ENCODE measurements around the gene SDS.

The SDS gene

DNA sequence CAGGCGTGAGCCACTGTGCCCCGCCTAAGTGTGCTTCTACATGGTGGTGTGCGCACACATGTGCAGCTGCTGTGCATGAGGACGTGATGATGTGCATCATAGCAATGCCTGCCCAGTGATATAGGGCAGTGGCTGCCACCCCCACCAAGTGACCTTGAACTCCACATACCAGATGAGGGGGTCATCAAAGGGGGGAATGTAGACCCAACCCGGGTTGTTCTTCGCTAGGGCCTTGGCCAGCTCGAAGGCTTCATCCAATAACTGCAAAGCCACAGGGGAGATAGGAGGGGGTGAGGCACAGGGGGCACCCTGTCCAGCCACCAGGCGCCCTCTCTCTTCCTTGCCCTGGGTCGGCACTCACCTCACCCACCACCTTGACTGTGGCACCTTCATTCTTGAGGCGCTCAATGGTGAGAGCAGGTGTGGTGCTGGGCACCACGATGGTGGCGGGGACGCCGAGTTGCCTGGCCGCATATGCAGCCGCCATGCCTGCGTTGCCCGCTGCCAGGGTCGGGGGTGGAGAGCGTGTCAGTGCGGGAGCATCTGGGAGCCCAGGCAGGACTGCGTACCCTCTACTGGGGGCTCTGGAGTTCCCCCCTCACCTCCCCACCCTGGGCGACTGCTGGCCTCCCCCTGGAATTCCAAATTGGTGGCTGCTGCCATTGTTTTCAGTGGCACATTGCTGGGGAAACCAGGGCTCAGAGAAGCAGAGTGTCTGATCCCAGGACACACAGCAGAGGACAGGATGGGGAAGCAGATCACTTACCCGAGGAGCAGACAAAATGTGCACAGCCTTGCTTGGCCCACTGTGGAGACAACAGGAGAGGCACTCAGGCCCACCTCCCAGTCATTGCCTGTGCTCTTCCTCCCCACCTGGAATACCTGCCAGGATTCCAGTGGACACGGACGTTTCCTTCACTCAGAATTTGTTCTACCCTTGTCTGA, 5.1 kb downstream of the SDS start:
- DNase-seq = no peak

DNA sequence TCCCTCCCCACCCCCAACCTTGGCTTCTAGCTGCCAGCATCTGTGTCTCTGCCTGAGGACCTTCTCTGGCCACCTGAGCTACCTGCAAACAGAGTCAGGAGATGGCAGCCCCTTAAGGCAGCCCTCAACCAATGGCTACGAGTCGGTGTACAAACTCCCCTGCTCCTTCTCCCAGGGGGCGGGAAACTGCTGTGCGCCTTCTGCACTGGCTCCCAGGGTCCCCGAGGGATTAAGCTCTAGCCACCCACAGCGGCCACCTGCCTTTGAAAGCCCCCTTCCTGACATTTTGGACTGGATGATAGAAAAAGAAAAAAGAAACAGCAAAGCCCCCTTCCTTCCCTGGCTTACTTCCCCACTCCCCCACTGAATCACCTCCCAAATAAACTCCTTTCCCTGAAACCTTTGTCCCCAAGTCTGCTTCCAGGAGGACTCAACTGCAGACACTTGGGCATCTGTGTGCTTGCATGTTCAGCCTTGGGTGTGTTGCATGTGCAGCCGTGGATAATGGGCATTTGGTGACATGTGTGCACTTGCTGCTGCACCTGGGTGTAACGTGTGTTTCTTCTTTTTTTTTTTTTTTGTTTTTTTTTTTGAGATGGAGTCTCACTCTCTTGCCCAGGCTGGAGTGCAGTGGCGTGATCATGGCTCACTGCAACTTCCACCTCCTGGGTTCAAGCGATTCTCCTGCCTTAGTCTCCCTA, 6.0 kb downstream of the SDS start:
- DNase-seq = no peak

DNA sequence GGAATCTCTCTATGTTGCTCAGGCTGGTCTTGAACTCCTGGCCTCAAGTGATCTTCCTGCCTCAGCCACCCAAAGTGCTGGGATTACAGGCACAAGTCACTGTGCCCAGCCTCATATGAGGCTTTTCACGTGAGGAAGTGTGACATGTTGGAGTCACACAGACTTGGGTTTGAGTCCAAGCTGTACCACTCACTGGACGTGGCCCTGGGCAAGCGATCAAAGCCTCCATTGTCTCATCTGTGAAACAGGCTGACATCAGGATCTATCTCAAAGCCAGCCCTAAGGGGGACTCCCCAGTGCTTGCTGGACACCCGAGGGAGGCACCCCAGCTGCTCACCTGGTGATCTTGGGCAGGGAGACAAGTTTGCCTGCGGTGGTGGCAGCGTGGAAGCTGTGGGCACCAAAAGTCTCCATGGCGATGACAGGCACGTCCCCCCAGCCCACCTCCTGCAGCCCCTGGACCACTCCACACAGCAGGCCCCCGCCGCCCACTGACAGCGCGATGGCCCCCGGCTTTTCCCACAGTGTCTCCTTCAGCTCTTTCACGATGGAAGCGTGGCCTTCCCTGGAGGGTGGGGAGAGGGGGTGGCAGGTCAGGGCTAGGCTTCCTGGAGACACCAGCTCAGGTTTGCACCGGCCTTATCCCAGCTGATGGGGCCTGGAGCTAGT, 6.7 kb downstream of the SDS start:
- no peak for DNase-seq

DNA sequence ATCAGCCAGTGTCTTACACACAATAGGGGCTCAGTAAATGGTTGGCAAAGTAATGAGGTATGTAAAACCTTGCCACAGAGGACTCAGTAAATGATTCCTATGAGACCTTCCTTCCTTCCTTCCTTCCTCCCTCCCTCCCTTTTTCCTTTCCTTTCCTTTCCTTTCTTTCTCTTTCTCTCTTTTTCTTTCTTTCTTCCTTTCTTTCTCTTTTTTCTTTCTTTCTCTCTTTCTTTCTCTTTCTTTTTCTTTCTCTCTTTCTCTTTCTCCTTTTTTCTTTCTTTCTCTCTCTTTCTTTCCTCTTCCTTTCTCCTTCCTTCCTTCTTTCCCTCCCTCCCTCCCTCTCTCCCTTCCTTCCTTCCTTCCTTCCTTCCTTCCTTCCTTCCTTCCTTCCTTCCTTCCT, 7.5 kb downstream of the SDS start:
- DNase-seq = no peak

DNA sequence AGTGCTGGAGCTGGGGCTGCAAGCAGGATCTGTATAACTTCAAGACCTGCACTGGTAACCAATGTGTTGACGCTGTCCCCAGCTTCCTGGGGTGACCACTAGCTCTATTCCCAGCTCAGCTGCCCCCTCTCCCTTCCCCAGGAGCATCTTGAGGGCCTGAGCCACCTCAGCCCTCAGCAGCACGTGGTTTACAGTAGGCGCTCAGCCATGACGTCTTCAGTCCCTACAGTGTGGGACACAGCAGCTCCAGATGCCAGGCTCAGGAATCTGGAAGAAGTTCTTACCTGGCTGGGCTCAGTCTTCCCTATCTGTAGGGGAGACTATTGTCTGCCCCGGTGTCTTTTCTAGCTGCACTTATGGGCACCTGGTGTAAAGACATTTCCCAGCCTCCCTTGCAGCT, 8.6 kb downstream of the SDS start:
- DNase-seq = no peak

DNA sequence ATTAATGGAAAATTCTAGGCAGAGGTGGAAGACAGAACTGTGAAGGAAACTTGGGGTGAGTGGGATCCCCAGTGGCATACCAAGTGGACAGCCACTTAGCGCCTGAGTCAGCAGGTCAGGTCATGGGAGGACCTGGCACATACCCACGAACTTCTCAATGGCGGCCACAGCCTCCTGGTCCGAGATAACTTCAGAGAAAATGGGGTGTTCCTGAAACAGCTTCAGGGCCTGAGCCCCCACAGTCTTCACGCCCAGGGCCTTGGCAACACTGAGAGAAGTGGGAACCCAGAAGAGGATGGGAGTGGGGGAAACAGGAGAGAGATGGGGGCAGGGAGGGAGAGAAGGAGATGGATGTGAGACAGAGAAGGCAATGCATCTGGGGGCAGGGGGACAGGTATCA, 9.9 kb downstream of the SDS start:
- DNase-seq = no peak

DNA sequence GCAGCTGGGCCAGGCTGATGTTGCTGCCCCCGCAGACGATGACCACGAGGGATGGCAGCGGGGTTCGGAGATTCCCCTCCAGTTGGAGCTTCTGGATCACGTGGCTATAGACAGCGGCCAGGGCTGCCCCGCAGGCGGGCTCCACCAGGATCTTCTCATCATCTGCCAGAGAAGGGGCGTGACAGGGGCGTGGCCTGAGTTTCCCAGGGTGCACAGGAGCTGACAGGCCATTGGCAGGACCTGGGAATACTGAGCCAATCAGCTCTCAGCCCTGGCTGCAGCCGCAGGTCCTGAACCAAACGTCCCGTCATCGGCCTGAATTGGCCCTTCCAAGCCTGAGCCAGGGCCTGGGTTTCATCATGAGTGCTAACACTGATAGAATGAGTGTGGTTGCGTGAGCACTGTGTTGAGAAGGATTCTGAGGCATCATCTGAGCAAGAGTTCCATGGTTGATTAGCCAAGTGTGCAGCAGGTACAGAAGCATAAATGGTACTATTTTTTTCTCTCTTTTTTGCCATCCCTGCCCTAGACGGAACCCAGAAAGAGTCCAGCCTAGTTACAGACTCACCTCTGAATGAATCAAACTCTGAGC, 10.6 kb downstream of the SDS start:
- no peak for DNase-seq

DNA sequence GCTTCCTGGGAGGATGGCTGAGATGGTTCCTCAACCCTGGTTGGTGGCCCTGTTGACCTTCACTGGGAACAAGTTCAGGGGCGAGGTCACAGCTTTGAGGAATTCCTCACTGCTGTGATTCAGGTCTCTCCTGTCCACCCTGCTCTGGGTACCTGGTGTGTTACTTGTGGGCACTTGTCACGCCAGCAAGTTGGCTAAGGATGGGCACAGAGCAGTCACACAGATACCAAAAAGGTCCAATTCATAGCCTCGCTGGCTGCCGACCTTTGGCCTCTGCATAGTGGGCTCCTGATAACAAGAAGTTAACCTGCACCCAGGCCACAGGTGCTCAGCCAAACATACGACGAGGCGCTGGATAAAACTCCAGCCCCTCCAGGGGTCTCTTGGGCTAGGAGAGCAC, 11.2 kb downstream of the SDS start:
- no peak for DNase-seq

DNA sequence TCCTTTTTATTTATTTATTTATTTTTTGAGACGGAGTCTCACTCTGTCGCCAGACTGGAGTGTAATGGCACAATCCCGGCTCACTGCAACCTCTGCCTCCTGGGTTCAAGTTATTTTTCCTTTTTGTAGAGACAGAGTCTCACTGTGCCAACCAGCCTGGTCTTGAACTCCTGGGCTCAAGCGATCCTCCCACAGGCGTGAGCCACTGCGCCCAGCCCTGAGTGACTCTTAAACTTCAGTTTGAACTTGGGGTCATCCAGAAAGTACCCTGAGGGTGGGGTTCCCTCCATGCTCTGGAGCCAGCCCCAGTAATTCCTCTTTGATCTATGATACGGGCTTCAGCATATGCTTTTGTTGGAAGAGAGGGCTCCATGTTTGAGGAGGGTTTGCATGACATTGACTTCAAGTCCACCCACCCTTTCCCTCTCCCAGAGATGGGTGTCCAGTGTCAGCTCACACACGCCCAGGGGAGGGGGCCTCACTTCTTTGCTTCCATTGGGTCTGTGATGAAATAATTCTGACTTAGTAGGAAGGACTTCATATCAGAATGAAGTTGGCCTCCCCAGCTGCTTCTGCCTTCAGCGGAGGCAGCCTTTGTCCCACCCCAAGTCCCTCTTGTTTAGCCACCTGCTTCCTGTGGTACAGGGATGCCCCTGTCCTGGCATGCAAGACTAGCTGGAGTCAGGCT, 11.9 kb downstream of the SDS start:
- no peak for DNase-seq

DNA sequence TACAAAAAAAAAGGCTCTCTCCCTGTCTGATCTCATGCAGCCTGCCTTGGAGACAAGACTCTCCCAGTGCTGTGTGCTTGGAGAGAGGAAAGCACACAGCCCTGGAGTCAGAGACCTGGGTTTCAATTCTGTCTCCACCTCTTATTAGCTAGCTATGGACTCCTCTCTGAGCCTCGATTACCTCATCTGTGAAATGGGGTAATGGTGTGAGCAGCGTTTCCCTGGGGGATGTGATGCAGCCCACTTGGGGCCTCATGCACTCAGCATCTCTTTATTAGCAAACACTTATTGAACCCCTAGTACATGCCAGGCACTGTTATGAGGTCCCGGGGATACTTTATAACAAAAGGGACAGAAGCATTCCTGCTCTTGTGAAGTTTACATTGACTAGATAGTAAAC, 12.5 kb downstream of the SDS start:
- no peak for DNase-seq

DNA sequence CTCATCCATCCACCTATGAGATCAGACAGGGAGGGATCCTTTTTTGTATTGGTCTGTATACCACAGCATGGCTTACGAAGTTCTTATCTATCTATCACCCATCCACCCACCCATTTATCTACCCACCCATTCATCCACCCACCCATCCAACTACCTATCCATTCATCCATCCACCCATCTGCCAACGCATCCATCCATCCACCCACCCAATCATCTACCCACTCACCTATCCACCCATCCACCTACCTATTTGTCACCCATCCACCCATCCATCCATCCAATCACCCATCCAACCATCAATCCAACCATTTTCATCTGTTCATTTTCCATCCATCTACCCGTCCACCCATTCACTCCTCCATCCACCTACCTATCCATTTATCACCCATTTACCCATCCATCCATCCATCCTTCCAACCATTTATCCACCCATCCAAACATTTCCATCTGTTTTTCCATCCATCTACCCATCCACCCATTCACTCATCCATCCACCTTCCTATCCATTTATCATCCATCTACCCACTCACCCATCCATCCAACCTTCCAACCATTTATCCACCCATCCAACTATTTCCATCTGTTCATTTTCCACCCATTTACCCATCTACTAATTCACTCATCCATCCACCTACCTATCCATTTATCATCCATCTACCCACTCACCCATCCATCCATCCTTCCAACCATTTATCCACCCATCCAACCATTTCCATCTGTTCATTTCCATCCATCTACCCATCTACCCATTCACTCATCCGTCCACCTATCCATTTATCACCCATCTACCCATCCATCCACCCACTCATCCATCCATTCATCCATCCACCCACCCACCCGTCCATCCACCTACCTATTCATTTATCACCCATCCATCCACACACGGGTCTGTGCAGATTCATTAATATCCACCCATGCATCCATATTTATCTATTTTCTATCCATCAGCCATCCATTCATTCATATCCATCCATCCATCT, 13.3 kb downstream of the SDS start:
- no peak for DNase-seq

DNA sequence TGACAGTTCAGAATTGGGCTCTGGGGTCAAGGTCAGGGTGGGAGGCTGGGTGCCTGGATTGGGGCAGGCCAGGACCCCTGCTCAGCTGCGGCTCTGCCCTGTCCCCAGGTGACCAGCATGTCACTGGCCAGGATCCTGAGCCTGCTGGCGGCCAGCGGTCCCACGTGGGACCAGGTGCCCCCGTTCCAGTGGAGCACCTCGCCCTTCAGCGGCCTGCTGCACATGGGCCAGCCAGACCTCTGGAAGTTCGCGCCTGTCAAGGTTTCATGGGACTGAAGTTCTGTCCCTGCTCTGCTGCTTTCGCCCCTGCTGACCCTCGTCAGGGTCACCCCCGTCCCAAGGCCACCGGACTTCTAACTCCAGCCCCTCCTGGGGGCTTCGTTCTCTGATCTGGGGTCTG, 15.3 kb downstream of the SDS start:
- no peak for DNase-seq

DNA sequence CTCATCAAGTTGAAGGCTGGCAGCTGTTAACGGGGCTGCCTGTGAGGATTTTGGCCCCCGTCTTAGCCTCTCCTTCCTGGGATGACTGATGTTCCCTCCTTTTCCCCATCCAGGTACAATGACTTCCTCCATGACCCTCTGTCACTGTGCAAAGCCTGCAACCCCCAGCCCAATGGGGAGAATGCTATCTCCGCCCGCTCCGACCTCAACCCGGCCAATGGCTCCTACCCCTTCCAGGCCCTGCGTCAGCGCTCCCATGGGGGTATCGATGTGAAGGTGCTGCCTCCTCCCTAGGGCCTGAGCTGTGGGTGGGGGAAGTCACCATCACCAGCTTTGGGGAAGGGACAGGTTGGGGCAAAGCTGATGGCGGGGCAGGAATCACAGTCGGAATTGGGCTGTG, 16.1 kb downstream of the SDS start:
- DNase-seq = no peak

DNA sequence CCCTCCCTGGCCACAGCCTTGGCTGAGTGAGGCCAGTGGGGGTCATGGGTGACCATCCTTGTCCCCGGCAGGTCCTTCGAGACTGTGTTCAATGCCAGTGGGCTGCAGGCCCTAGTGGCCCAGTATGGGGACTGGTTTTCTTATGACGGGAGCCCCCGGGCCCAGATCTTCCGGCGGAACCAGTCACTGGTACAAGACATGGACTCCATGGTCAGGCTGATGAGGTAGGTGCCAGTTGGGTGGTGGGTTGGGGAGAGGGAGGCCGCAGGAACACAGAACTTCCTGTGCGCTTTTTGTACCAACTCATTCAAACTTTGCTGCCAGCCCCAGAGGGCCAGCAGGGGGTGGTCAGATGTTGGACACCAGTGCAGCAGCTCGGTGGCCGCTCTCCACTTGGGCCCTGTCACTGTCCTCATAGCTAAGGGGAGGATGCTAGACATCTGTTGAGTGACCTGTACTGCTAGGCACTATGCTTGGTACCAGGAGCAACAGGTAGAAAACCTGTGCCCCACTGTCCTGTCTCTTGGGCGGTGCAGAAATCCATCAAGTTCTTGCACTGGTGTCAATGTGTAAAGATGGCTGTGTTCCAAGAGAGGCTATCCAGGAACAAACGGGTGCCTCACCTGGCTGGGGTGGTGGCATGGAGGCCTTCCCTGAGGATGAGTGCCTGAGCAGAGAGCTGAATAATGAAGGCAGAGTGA, 16.7 kb downstream of the SDS start:
- no peak for DNase-seq

DNA sequence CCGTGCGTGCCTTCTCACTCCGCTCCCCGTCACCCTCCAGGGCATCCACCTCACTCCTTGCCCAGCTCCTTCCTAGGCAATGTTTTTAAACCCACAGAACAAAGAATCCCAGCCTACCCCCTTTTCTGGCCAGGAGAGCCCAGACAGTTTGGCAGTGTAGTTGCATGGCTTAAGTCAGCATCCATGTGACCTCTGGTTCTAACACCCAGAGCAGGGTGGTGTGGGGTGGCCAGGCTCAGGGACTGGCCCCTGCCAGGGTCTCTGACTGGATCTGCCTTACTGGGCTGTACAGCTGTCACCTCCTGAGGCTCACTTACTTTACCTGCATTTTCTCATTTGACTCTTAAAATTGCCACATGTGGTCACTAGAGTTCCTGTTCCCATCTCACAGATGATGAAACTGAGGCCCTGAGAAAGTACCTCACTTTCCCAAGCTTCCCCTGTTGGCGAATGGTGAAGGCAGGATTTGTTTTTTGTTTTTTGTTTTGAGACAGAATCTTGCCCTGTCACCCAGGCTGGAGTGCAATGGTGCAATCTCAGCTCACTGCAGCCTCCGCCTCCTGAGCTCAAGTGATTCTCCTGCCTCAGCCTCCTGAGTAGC, 18.3 kb downstream of the SDS start:
- DNase-seq = no peak

DNA sequence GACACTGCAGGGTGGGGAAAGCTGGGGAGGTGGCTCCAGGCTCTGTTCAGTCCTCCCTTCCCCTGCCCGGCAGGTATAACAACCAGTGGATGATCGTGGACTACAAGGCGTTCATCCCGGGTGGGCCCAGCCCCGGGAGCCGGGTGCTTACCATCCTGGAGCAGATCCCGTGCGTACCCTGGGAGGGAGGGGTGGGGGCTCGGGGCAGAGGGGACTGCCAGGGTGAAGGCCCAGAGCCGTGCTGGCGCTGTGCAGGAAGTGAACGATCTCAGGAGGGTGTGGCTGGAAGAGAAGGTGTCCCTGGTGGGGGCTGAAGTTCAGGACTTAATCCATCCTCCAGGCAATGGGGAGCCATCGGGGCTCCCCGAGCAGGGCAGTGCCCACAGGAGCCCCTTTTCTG, 18.9 kb downstream of the SDS start:
- no peak for DNase-seq

DNA sequence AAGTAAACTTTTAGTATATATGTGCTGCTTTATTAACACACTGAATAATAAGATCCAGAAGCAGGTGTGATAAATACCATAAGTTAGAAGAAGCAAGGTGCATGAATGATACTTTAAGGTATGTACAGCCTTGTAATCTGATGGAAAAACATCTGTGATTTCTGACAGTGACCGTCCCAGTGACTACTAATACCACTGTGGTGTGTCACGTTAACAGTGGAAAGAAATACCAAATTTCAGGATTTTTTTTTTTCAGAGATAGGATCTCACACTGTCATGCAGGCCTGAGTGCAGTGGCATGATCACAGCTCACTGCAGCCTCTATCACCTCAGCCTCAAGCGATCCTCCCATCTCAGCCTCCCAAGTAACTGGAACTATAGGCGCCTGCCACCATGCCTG, 21.5 kb downstream of the SDS start:
- DNase-seq = no peak

DNA sequence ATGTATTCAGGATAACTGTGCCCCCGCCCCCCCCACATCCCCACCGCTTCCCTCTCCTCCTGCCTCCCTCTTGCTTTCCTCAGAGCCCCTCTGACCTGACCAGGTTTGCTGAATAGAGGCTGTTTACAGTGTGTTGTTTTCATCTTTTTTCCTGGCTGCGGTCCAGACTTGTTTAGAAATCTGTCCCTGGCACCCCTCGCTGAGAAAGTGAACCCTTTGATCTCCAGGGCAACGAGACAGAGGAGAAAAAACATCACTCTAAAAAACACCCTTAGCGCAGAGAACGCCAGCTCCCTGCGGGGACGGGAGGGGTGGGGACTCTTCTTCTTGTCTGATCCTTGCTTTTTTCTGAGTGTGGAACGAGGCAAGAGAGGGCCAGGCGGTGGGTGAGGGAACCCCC, 22.5 kb downstream of the SDS start:
- no peak for DNase-seq

DNA sequence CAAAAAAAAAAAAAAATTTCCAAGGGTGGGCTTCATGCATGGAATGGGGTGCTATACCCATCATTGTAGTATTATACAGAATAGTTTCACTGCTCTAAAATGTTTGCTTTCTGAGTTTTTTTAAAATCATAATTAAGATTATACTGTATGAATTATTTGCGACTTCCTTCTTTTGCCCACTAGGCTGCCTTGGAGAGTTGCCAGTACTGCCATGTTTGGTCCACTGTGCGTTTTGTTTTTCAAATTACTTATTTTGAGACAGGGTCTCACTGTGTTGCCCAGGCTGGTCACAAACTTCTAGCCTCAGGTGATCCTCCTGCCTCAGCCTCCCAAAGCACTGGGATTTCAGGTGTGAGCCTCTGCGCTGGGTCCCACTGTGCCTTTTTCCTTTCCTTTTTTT, 25.4 kb downstream of the SDS start:
- no peak for DNase-seq

DNA sequence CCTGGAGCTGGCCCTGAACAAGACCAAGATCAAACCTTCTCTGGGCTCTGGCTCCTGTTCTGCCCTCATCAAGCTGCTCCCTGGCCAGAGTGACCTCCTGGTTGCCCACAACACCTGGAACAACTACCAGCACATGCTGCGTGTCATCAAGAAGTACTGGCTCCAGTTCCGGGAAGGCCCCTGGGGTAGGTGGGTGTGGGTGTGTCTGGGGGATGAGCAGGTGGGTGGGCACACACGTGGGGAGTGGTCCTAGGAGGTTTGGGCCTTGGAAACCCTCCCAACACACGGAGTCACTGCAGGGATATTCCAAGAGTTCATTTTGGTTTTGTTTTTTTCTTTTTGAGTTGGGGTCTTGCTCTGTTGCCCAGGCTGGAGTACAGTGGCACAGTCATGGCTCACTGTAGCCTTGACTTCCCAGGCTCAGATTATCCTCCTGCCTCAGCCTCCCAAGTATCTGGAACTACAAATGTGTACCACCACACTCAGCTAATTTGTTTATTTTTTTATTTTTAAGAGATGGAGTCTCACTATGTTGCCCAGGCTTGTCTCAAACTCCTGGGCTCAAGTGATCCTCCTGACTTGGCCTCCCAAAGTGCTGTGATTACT, 28.8 kb downstream of the SDS start:
- no peak for DNase-seq
